Measurements from ENCODE around the gene B3GNT9.

GRCh38 chr16:67200491-67200890, 49.7 kb upstream of the B3GNT9 start:
- no peak for TF ChIP-seq CTCF (conservative IDR thresholded peaks at IDR 0.05; ENCODE audit: low read depth, low read length)
- TF ChIP-seq EZH2 (IDR thresholded peaks at IDR 0.05; ENCODE audit: low read length, unreplicated experiment): no peak
